MM.1S (cell line): ENCODE results near the gene TNKS1BP1.

Source experiments
- DNase-seq: peaks from one replicate; pipeline ENCODE4 v3.0.0-alpha.2; 2015
- H2AFZ ChIP-seq: fragments of 300-600 bp; sonication (generic); 2 replicates; pipeline ENCODE4 v1.6.0; 2016; ENCODE audit warnings: antibody characterized with exemption, low read length
- H3F3A ChIP-seq: fragments of 300-600 bp; sonication (generic); 2 replicates; pipeline ENCODE4 v1.6.1; 2016; ENCODE audit warnings: mild to moderate bottlenecking, antibody characterized with exemption, low read length, moderate library complexity, mixed read lengths; ENCODE audit not compliant: insufficient read depth
- H3K27ac ChIP-seq: fragments of 300-600 bp; sonication (generic); 2 replicates; pipeline ENCODE4 v1.5.1; 2016; ENCODE audit warnings: mild to moderate bottlenecking, low read length
- H3K27me3 ChIP-seq: fragments of 300-600 bp; sonication (generic); replicated peaks from 2 replicates; pipeline ENCODE4 v1.6.0; 2016; ENCODE audit warnings: low read length; ENCODE audit not compliant: insufficient read depth
- H3K36me3 ChIP-seq: fragments of 300-600 bp; sonication (generic); replicated peaks from 2 replicates; pipeline ENCODE4 v1.6.1; 2016; ENCODE audit warnings: mild to moderate bottlenecking, low read length, mixed read lengths; ENCODE audit not compliant: insufficient read depth
- H3K4me1 ChIP-seq: fragments of 300-600 bp; sonication (generic); 2 replicates; pipeline ENCODE4 v1.6.1; 2016; ENCODE audit warnings: low read length, mixed read lengths
- H3K4me2 ChIP-seq: fragments of 300-600 bp; sonication (generic); 2 replicates; pipeline ENCODE4 v1.6.0; 2016; ENCODE audit warnings: low read depth, low read length
- H3K4me3 ChIP-seq: fragments of 300-600 bp; sonication (generic); 2 replicates; pipeline ENCODE4 v1.5.1; 2016; ENCODE audit warnings: low read length, mixed read lengths
- H3K79me2 ChIP-seq: fragments of 300-600 bp; sonication (generic); 2 replicates; pipeline ENCODE4 v1.6.1; 2016; ENCODE audit warnings: mixed run types, low read length, mixed read lengths
- H3K9ac ChIP-seq: fragments of 300-600 bp; sonication (generic); 2 replicates; pipeline ENCODE4 v1.6.1; 2016; ENCODE audit warnings: low read length, mixed read lengths
- H3K9me2 ChIP-seq: fragments of 300-600 bp; sonication (generic); replicated peaks from 2 replicates; pipeline ENCODE4 v1.6.1; 2016; ENCODE audit warnings: mild to moderate bottlenecking, low read length, mixed read lengths; ENCODE audit not compliant: insufficient read depth
- H3K9me3 ChIP-seq: fragments of 300-600 bp; sonication (generic); replicated peaks from 2 replicates; pipeline ENCODE4 v1.6.1; 2016; ENCODE audit warnings: mild to moderate bottlenecking, low read length, mixed read lengths; ENCODE audit not compliant: insufficient read depth
- H4K20me1 ChIP-seq: fragments of 300-600 bp; sonication (generic); 2 replicates; pipeline ENCODE4 v1.6.1; 2016; ENCODE audit warnings: mild to moderate bottlenecking, low read length, moderate library complexity, mixed read lengths; ENCODE audit not compliant: insufficient read depth
- EZH2 ChIP-seq: fragments of 300-600 bp; sonication (generic); optimal IDR thresholded peaks from 2 replicates; pipeline ENCODE3; 2017; ENCODE audit warnings: low read depth, mild to moderate bottlenecking, antibody characterized with exemption, low read length, mixed read lengths
- EZH2phosphoT487 ChIP-seq: fragments of 300-600 bp; sonication (generic); IDR thresholded peaks from 2 replicates; pipeline ENCODE4 v1.6.1; 2018; ENCODE audit warnings: antibody characterized with exemption, low read length
- TF ChIP-seq, protein P1 (sequence below): fragments of 300-600 bp; sonication (generic); IDR thresholded peaks from 2 replicates; pipeline ENCODE4 v1.5.1; 2016; ENCODE audit warnings: antibody characterized with exemption, low read length, mixed read lengths

The TNKS1BP1 gene

DNA sequence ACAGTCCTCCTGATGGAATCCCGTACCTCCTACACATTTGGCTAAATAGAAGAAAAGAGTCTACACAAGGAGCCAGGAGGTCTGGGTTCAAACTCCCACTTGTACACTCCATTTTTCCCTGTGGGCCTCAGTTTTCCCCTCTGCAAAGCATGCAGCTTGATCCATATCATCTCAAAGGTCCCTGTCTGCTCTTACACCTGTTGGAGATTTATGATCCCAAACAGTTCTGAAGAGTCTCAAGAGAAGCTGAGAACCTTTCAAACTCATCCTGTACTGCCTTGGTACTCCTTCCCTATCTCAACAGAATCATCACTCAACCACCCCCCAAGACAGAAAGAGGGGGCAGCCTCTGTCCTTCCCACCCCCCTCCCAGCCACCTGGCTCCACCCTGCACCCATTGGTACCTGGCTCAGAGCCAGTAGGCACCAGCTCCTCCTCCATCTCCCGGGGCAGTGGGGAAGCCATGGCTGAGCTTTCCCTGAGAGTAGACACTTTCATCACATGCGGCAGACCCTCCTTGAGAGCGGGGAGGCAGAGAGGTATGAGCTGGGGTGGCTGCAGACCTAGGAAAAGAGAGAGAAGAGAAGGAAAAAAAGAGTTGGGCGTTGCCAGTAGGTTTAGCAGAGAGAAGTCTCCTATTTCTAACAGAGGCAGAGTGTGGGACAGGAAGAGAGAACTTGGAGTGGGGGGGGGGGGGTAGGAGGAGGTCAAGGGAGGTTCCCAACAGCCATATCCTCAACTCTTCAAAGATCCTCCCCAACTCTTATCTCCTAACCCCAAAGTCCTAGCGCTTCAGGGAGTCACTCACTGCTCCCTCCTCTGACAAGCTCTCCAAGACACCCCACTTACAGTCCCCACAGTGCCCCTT is 3.1 kb downstream of the TNKS1BP1 start:
- TF ChIP-seq EZH2phosphoT487: no peak
- TF ChIP-seq EZH2: no peak
- TF ChIP-seq, protein P1, sequence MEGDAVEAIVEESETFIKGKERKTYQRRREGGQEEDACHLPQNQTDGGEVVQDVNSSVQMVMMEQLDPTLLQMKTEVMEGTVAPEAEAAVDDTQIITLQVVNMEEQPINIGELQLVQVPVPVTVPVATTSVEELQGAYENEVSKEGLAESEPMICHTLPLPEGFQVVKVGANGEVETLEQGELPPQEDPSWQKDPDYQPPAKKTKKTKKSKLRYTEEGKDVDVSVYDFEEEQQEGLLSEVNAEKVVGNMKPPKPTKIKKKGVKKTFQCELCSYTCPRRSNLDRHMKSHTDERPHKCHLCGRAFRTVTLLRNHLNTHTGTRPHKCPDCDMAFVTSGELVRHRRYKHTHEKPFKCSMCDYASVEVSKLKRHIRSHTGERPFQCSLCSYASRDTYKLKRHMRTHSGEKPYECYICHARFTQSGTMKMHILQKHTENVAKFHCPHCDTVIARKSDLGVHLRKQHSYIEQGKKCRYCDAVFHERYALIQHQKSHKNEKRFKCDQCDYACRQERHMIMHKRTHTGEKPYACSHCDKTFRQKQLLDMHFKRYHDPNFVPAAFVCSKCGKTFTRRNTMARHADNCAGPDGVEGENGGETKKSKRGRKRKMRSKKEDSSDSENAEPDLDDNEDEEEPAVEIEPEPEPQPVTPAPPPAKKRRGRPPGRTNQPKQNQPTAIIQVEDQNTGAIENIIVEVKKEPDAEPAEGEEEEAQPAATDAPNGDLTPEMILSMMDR: no peak
- H4K20me1 ChIP-seq: no peaks in the 10 kb centered on the region
- no peak overlapping the region for H3K4me3 ChIP-seq
- no peaks in the 10 kb centered on the region for H3K27me3 ChIP-seq
- H3K79me2 ChIP-seq: no peaks in the 10 kb centered on the region
- H3K9ac ChIP-seq: no peak overlapping the region
- H3K36me3 ChIP-seq: no peaks in the 10 kb centered on the region
- no peak overlapping the region for H3K4me2 ChIP-seq
- no peak overlapping the region for H3K27ac ChIP-seq
- H3K4me1 ChIP-seq: peaks cover 13% of the 10 kb centered on the region
- H2AFZ ChIP-seq: no peak overlapping the region
- no peaks in the 10 kb centered on the region for H3K9me2 ChIP-seq
- H3F3A ChIP-seq: peaks cover 13% of the 10 kb centered on the region
- DNase-seq: no peak
- no peaks in the 10 kb centered on the region for H3K9me3 ChIP-seq

GRCh38 chr11:57320719-57321387 is 3.9 kb downstream of the TNKS1BP1 start:
- H3K27me3 ChIP-seq: no peaks in the 10 kb centered on the region

GRCh38 chr11:57320067-57320718 is 4.6 kb downstream of the TNKS1BP1 start:
- no peaks in the 10 kb centered on the region for H3K79me2 ChIP-seq
- H3F3A ChIP-seq: peaks cover 1% of the 10 kb centered on the region
- no peak overlapping the region for H2AFZ ChIP-seq
- H3K9me2 ChIP-seq: no peaks in the 10 kb centered on the region
- H3K27me3 ChIP-seq: no peaks in the 10 kb centered on the region
- no peaks in the 10 kb centered on the region for H3K36me3 ChIP-seq
- no peaks in the 10 kb centered on the region for H3K9me3 ChIP-seq
- H3K9ac ChIP-seq: no peak overlapping the region
- H3K4me2 ChIP-seq: no peak overlapping the region
- no peaks in the 10 kb centered on the region for H3K4me1 ChIP-seq
- H4K20me1 ChIP-seq: no peaks in the 10 kb centered on the region
- DNase-seq: no peak
- no peak overlapping the region for H3K4me3 ChIP-seq
- no peak for TF ChIP-seq EZH2phosphoT487
- H3K27ac ChIP-seq: no peak overlapping the region

More at GRCh38 chr11:57320719-57321387, 3.9 kb downstream of the TNKS1BP1 start:
- Histone ChIP-seq H3F3A (peaks cover 8% of the 10 kb centered on the region), H2AFZ (no peak overlapping the region), H3K4me2 (no peak overlapping the region), H3K36me3 (no peaks in the 10 kb centered on the region), H3K9me3 (no peaks in the 10 kb centered on the region), H3K27ac (no peak overlapping the region), H3K79me2 (no peaks in the 10 kb centered on the region), H3K4me3 (no peak overlapping the region), H3K9me2 (no peaks in the 10 kb centered on the region), H3K4me1 (0 out of 2 replicates have a peak, but pooled peaks cover 5% of the 10 kb centered on the region), H3K9ac (no peak overlapping the region), H4K20me1 (no peaks in the 10 kb centered on the region)
- TF ChIP-seq EZH2phosphoT487 (no peak), EZH2 (no peak)
- TF ChIP-seq, protein P1: no peak
- no peak for DNase-seq
